ENCODE data around the gene NGF.

DNA sequence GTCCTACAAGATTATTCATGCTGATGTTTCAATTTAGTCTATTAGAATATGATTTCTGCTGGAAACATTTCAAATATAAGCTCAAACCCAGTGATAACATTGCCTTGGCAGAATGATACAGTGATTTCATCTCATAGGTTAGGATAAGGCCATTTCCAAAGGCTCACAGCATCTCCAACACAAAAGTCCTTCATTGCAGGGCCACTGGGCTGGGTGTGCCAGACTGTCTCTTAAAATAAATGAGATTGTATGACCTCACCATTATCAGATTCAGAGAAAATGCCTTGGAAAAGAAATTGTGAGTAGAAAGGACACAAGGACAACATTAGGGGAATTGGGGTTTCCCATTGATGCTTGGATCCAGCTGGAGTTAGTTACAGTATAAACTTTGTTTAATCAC lies 30.4 kb downstream of the NGF start:
- TF ChIP-seq, protein P1, sequence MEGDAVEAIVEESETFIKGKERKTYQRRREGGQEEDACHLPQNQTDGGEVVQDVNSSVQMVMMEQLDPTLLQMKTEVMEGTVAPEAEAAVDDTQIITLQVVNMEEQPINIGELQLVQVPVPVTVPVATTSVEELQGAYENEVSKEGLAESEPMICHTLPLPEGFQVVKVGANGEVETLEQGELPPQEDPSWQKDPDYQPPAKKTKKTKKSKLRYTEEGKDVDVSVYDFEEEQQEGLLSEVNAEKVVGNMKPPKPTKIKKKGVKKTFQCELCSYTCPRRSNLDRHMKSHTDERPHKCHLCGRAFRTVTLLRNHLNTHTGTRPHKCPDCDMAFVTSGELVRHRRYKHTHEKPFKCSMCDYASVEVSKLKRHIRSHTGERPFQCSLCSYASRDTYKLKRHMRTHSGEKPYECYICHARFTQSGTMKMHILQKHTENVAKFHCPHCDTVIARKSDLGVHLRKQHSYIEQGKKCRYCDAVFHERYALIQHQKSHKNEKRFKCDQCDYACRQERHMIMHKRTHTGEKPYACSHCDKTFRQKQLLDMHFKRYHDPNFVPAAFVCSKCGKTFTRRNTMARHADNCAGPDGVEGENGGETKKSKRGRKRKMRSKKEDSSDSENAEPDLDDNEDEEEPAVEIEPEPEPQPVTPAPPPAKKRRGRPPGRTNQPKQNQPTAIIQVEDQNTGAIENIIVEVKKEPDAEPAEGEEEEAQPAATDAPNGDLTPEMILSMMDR (IDR thresholded peaks at IDR 0.05), result no peak
- no peak for TF ChIP-seq POLR2A (IDR thresholded peaks at IDR 0.05)

Data from testis (tissue), 2 donors.